ENCODE measurements around the gene AP4E1. TPM values are rescaled to one million over a fixed set of nuclear protein-coding genes. Genes with fewer than 3 reads are reported as not detected.

AP4E1 gene
- total RNA-seq, 1 experiment from 2014 or later: 9.5 TPM

DNA sequence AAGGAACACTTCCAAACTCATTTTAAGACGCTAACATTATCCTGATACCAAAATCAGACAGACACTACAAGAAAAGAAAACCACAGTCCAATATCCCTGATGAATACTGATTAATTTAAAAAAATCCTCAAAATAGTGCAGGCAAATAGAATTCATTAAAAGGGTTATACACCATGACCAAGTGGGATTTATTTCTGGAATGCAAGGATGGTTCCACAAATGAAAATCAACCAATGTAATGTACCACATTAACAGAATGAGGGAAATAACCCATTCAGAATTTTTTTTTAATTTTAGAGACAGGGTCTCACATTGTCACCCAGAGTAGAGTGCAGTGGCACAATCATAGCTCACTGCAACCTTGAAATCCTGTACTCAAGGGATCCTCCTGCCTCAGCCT is 17.3 kb upstream of the AP4E1 start:
- H3K9me3 Mint-ChIP-seq: peaks cover 35% of the 10 kb centered on the region

More for the DNA sequence above, 17.3 kb upstream of the AP4E1 start:
- Mint-ChIP-seq H3K27ac (no peak overlapping the region), H3K36me3 (peaks cover 31% of the 10 kb centered on the region), H3K27me3 (ENCODE audit: low read depth) (peaks cover 6% of the 10 kb centered on the region), H3K4me1 (no peaks in the 10 kb centered on the region), H3K4me3 (no peak overlapping the region)
- TF ChIP-seq GTF2I (CRISPR knock-in tag; conservative IDR thresholded peaks at IDR 0.05) (no peak), NFATC4 (CRISPR knock-in tag; IDR thresholded peaks at IDR 0.05) (no peak), ZNF416 (CRISPR knock-in tag; IDR thresholded peaks at IDR 0.05) (no peak), ZNF532 (CRISPR knock-in tag; IDR thresholded peaks at IDR 0.05; ENCODE audit: borderline replicate concordance) (no peak), HMGXB4 (CRISPR knock-in tag; IDR thresholded peaks at IDR 0.05) (no peak), MYBL2 (CRISPR knock-in tag; IDR thresholded peaks at IDR 0.05) (no peak), IRF2 (CRISPR knock-in tag; IDR thresholded peaks at IDR 0.05; ENCODE audit: borderline replicate concordance, low read depth) (no peak), SMAD3 (CRISPR knock-in tag; IDR thresholded peaks at IDR 0.05; ENCODE audit: borderline replicate concordance) (no peak), ZNF317 (CRISPR knock-in tag; IDR thresholded peaks at IDR 0.05; ENCODE audit: borderline replicate concordance, low read depth) (no peak), ZNF232 (CRISPR knock-in tag; IDR thresholded peaks at IDR 0.05) (no peak), TEAD4 (CRISPR knock-in tag; IDR thresholded peaks at IDR 0.05) (no peak), ZBTB21 (CRISPR knock-in tag; IDR thresholded peaks at IDR 0.05; ENCODE audit: borderline replicate concordance) (no peak), CTCF (IDR thresholded peaks at IDR 0.05) (no peak), PRRX2 (CRISPR knock-in tag; IDR thresholded peaks at IDR 0.05) (no peak), CREM (CRISPR knock-in tag; IDR thresholded peaks at IDR 0.05) (no peak), E2F4 (CRISPR knock-in tag; IDR thresholded peaks at IDR 0.05; ENCODE audit: borderline replicate concordance, low read depth) (no peak)
- TF ChIP-seq, protein P1, sequence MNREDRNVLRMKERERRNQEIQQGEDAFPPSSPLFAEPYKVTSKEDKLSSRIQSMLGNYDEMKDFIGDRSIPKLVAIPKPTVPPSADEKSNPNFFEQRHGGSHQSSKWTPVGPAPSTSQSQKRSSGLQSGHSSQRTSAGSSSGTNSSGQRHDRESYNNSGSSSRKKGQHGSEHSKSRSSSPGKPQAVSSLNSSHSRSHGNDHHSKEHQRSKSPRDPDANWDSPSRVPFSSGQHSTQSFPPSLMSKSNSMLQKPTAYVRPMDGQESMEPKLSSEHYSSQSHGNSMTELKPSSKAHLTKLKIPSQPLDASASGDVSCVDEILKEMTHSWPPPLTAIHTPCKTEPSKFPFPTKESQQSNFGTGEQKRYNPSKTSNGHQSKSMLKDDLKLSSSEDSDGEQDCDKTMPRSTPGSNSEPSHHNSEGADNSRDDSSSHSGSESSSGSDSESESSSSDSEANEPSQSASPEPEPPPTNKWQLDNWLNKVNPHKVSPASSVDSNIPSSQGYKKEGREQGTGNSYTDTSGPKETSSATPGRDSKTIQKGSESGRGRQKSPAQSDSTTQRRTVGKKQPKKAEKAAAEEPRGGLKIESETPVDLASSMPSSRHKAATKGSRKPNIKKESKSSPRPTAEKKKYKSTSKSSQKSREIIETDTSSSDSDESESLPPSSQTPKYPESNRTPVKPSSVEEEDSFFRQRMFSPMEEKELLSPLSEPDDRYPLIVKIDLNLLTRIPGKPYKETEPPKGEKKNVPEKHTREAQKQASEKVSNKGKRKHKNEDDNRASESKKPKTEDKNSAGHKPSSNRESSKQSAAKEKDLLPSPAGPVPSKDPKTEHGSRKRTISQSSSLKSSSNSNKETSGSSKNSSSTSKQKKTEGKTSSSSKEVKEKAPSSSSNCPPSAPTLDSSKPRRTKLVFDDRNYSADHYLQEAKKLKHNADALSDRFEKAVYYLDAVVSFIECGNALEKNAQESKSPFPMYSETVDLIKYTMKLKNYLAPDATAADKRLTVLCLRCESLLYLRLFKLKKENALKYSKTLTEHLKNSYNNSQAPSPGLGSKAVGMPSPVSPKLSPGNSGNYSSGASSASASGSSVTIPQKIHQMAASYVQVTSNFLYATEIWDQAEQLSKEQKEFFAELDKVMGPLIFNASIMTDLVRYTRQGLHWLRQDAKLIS (CRISPR knock-in tag; IDR thresholded peaks at IDR 0.05; ENCODE audit: borderline replicate concordance): no peak
- TF ChIP-seq, protein P2, sequence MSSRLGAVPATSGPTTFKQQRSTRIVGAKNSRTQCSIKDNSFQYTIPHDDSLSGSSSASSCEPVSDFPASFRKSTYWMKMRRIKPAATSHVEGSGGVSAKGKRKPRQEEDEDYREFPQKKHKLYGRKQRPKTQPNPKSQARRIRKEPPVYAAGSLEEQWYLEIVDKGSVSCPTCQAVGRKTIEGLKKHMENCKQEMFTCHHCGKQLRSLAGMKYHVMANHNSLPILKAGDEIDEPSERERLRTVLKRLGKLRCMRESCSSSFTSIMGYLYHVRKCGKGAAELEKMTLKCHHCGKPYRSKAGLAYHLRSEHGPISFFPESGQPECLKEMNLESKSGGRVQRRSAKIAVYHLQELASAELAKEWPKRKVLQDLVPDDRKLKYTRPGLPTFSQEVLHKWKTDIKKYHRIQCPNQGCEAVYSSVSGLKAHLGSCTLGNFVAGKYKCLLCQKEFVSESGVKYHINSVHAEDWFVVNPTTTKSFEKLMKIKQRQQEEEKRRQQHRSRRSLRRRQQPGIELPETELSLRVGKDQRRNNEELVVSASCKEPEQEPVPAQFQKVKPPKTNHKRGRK (CRISPR knock-in tag; IDR thresholded peaks at IDR 0.05; ENCODE audit: borderline replicate concordance): no peak
- TF ChIP-seq, protein P3, sequence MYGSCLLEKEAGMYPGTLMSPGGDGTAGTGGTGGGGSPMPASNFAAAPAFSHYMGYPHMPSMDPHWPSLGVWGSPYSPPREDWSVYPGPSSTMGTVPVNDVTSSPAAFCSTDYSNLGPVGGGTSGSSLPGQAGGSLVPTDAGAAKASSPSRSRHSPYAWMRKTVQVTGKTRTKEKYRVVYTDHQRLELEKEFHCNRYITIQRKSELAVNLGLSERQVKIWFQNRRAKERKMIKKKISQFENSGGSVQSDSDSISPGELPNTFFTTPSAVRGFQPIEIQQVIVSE (CRISPR knock-in tag; IDR thresholded peaks at IDR 0.05; ENCODE audit: borderline replicate concordance): no peak
- ATAC-seq: no peak
- POLR2A ChIA-PET: no interaction called here
- CTCF ChIA-PET: no interaction called here
- no peak for DNase-seq (ENCODE audit: low spot score)
